Smooth muscle cell (in vitro differentiated cells): Measurements from ENCODE around the gene RXFP4. TPM values are rescaled to one million over a fixed set of nuclear protein-coding genes. Genes with fewer than 3 reads are reported as not detected.
A peak's percentile ranks its signal among the peaks of the same experiment; 100 is the strongest.

ENCODE experiments used
- DNase-seq: peaks from one replicate; lab custom pipeline; 2025; ENCODE audit not compliant: unreplicated experiment; lab: John Stamatoyannopoulos, UW
- H2AFZ ChIP-seq: fragments of 200-600 bp; sonication (generic); 2 replicates; pipeline ENCODE4 v1.6.0; 2016; ENCODE audit warnings: antibody characterized with exemption, low read depth, mild to moderate bottlenecking
- H3F3A ChIP-seq: fragments of 200-600 bp; sonication (generic); 2 replicates; pipeline ENCODE4 v1.6.0; 2017; ENCODE audit warnings: antibody characterized with exemption, low read depth
- H3K27ac ChIP-seq: fragments of 200-600 bp; sonication (generic); 2 replicates; pipeline ENCODE4 v1.5.1; 2016; ENCODE audit warnings: low read depth, mild to moderate bottlenecking
- H3K27me3 ChIP-seq: fragments of 200-600 bp; sonication (generic); 2 replicates; pipeline ENCODE4 v1.6.1; 2016; ENCODE audit warnings: low read depth, mild to moderate bottlenecking
- H3K36me3 ChIP-seq: fragments of 200-600 bp; sonication (generic); 2 replicates; pipeline ENCODE4 v1.5.1; 2016; ENCODE audit warnings: low read depth
- H3K4me1 ChIP-seq: fragments of 200-600 bp; sonication (generic); 2 replicates; pipeline ENCODE4 v1.5.1; 2016; ENCODE audit warnings: low read depth
- H3K4me2 ChIP-seq: fragments of 200-600 bp; sonication (generic); 2 replicates; pipeline ENCODE4 v1.6.0; 2016; ENCODE audit warnings: mild to moderate bottlenecking
- H3K4me3 ChIP-seq: fragments of 200-600 bp; sonication (generic); 2 replicates; pipeline ENCODE4 v1.5.1; 2016; ENCODE audit warnings: mild to moderate bottlenecking
- H3K79me2 ChIP-seq: fragments of 200-600 bp; sonication (generic); 2 replicates; pipeline ENCODE4 v1.6.0; 2016; ENCODE audit warnings: low read depth, mild to moderate bottlenecking
- H3K9ac ChIP-seq: fragments of 200-600 bp; sonication (generic); 2 replicates; pipeline ENCODE4 v1.6.0; 2016; ENCODE audit warnings: low read depth
- H3K9me3 ChIP-seq: fragments of 200-600 bp; sonication (generic); replicated peaks from 2 replicates; pipeline ENCODE4 v1.5.1; 2016; ENCODE audit warnings: low read depth
- H4K20me1 ChIP-seq: fragments of 200-600 bp; sonication (generic); 2 replicates; pipeline ENCODE4 v1.6.0; 2016; ENCODE audit warnings: low read depth
- CTCF ChIP-seq: fragments of 200-600 bp; sonication (generic); IDR thresholded peaks from 2 replicates; pipeline ENCODE4 v1.5.1; 2017; ENCODE audit warnings: borderline replicate concordance, mild to moderate bottlenecking, antibody characterized with exemption; ENCODE audit not compliant: insufficient read depth, poor library complexity, severe bottlenecking
- WGBS: methylation state at CpG from one replicate; pipeline ENCODE4 v1.1.7; 2016; ENCODE audit warnings: low lambda C conversion rate; 5-methylcytosine and 5-hydroxymethylcytosine counted together
- polyA plus RNA-seq: library from polyadenylated mRNA; unstranded; fragments of >200 nt; fragmentation: Nextera tagmentation; extraction: Ambion mirVana; gene quantifications from 2 replicates; pipeline ENCODE4 v1.2.1, GENCODE V29; 2016
- total RNA-seq: library from RNA; depleted of rRNA; stranded (reverse); fragments of >200 nt; gene quantifications from 2 replicates; pipeline ENCODE4 v1.2.3, GENCODE V29; 2014

Gene RXFP4
- total and polyA plus RNA-seq, 2 experiments from 2014 or later: 0.66 TPM; not detected in 1

DNA sequence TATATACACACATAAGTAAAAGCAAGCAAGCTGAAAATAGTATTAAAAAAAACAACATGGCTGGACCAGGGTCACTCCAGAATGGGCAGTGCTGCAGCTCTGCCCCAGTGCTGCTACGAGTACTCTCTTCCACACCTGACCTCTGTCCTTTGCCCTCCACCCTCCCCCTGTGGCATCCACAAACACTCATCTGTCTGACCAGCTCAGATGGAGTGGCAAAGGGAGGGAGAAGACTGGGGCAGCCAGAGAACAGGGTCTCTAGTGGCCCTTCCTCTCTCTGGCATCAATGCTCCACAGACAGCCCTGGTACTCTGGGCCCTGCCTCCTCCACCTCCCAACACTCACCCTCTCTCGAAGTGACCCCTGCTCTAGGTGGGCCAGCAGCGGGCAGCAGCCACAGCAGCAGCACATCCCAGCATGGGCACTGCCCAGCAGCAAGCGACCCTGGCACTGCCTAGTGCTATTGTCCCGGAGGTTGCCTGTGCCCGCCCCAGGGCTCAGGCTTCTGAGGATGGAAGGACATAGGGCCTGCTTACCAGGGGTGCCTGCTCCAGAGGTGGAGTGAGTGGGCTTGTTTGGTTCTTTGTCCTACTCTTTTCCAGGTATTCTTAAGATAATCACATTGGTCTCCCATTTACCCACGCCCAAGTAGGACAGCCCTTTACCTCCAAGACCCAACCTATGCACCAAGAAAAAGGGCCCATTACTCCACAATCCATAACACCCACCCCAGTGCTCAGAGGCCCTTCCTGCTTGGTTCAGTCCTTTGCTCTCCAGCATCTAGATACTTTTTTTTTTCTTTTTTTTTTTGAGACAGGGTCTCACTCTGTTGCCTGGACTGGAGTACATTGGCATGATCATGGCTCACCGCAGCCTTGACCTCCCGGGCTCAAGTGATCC, 30.7 kb downstream of the RXFP4 start:
- H3K79me2 ChIP-seq: peaks cover 97% of the 10 kb centered on the region
- no peak overlapping the region for H2AFZ ChIP-seq
- no peaks in the 10 kb centered on the region for H3K27me3 ChIP-seq
- H3K4me1 ChIP-seq: peaks cover 62% of the 10 kb centered on the region
- H3K9ac ChIP-seq: no peak overlapping the region
- H3F3A ChIP-seq: peaks cover 9% of the 10 kb centered on the region
- no peak overlapping the region for H3K4me2 ChIP-seq
- no peaks in the 10 kb centered on the region for H3K36me3 ChIP-seq
- peak overlapping the region; percentile 23 for H3K27ac ChIP-seq
- no peak for TF ChIP-seq CTCF
- no peaks in the 10 kb centered on the region for H3K9me3 ChIP-seq
- no peak for DNase-seq
- H4K20me1 ChIP-seq: peaks cover 100% of the 10 kb centered on the region
- H3K4me3 ChIP-seq: no peak overlapping the region
- 94% methylated on average over 9 of the region's 9 CpGs for WGBS

DNA sequence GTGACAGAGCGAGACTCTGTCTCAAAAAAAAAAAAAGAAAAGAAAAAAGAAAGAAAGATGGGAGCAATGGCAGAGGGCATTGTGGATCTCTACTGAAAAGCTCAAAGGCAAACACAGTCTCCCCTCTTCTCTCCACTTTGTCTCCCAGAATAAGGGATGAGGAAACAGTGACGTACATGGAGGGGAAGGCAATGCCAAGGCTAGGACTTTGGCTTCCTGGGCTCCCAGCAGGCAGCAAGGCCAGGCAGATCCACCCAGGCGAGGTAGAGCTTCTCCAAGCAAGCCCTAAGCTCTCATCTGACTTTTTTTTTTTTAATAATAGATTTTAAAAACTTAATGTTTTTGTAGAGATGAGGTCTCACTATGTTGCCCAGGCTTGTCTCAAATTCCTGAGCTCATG, 32.3 kb downstream of the RXFP4 start:
- no peak overlapping the region for H3K4me3 ChIP-seq
- no peak overlapping the region for H3K9ac ChIP-seq
- H3K9me3 ChIP-seq: no peaks in the 10 kb centered on the region
- no peak for TF ChIP-seq CTCF
- no peak overlapping the region for H2AFZ ChIP-seq
- WGBS: 95% methylated on average over 3 of the region's 3 CpGs
- H3K4me2 ChIP-seq: no peak overlapping the region
- H3K27ac ChIP-seq: peak overlapping the region; percentile 25
- peaks cover 88% of the 10 kb centered on the region for H4K20me1 ChIP-seq
- peaks cover 53% of the 10 kb centered on the region for H3K4me1 ChIP-seq
- H3F3A ChIP-seq: peaks cover 9% of the 10 kb centered on the region
- H3K27me3 ChIP-seq: no peaks in the 10 kb centered on the region
- H3K79me2 ChIP-seq: peaks cover 97% of the 10 kb centered on the region
- no peak for DNase-seq
- H3K36me3 ChIP-seq: no peaks in the 10 kb centered on the region

DNA sequence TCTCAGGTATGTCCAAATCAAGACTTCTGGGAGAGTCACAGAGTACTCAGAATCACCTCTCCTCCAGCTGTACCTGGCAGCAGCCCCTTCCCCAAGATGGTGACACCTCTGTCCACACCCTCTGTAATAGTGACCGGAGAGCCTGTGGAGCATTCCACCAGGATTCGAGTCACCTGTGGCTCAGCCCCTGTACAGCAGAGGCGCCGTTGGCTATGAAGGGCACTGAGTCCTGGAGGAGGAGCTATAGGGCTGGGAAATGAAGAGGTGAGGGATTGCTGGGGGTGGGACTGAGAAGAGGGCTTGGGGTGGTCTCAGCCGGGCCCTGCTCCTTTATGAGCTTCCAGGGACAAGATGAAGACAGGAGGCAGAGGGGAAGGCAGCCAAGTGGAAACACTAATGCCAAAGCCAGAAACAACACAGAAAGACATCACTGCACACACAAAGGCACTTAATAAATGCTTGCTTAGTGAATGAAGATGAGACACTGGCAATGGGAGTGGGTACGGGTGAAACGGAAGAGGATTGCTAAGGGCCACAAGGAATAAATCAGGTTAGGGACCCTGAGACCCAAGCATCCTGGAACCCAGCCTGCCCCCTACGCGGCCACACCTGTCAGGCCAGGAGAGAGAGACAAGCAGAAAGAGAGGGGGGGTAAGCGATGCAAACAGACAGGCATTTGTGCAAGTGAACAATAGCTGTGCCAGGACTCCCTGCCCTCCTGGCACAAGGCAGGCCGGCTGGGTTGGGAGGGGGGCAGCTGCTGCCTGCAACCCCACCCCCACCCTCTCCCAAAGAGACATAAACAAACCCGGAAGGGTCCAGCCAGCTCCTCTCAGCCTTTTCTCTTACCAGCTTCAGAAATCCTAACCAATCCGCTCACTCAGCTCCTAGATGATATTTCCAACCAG, 33.0 kb downstream of the RXFP4 start:
- Histone ChIP-seq H2AFZ (no peak overlapping the region), H3K79me2 (peaks cover 96% of the 10 kb centered on the region), H3F3A (peaks cover 15% of the 10 kb centered on the region), H3K4me1 (peaks cover 52% of the 10 kb centered on the region), H3K27me3 (no peaks in the 10 kb centered on the region), H4K20me1 (peaks cover 80% of the 10 kb centered on the region), H3K27ac (peak overlapping the region; percentile 25), H3K4me2 (peak overlapping the region; percentile 90), H3K9me3 (no peaks in the 10 kb centered on the region), H3K4me3 (peak overlapping the region; percentile 97), H3K36me3 (no peaks in the 10 kb centered on the region), H3K9ac (no peak overlapping the region)
- TF ChIP-seq CTCF: no peak
- no peak for DNase-seq
- WGBS: 84% methylated on average over 13 of the region's 13 CpGs
